K562 (cell line): ENCODE measurements around the gene SPTBN4. TPM values are rescaled to one million over a fixed set of nuclear protein-coding genes. Genes with fewer than 3 reads are reported as not detected.

ENCODE experiments used
- CBX5 ChIP-seq: IDR thresholded peaks from 2 replicates; pipeline ENCODE4 v1.6.1; 2014; ENCODE audit warnings: low read depth, borderline replicate concordance
- EHMT2 ChIP-seq: fragments of 450-650 bp; IDR thresholded peaks from 2 replicates; pipeline ENCODE4 v1.6.1; 2018; ENCODE audit warnings: antibody characterized with exemption
- FOSL1 ChIP-seq: fragments of 200-800 bp; sonication (Bioruptor generic); conservative IDR thresholded peaks from 2 replicates; pipeline ENCODE4 v1.6.1; 2016; ENCODE audit warnings: missing genetic modification characterization, missing compliant biosample characterization
- FOXK1 ChIP-seq: sonication (generic); formaldehyde crosslinking; IDR thresholded peaks from 2 replicates; pipeline ENCODE4 v1.8.0; 2022; ENCODE audit warnings: missing genetic modification reagents, mild to moderate bottlenecking, borderline replicate concordance
- HDAC3 ChIP-seq: fragments of 450-650 bp; IDR thresholded peaks from 2 replicates; pipeline ENCODE4 v1.6.1; 2018; ENCODE audit warnings: borderline replicate concordance, mild to moderate bottlenecking, moderate library complexity; ENCODE audit not compliant: partially characterized antibody
- HOXB6 ChIP-seq: fragments of 250-450 bp; sonication (Bioruptor Pico); IDR thresholded peaks from 2 replicates; pipeline ENCODE4 v1.5.1; 2022; ENCODE audit warnings: mild to moderate bottlenecking, borderline replicate concordance
- MBD2 ChIP-seq: sonication (generic); IDR thresholded peaks from 2 replicates; pipeline ENCODE4 v1.6.1; 2016; ENCODE audit warnings: low read depth, borderline replicate concordance
- NR3C1 ChIP-seq: sonication (generic); formaldehyde crosslinking; IDR thresholded peaks from 2 replicates; pipeline ENCODE4 v1.8.1; 2022; ENCODE audit warnings: missing genetic modification reagents
- PML ChIP-seq: IDR thresholded peaks from 2 replicates; pipeline ENCODE4 v1.6.1; 2012; ENCODE audit warnings: low read length, inconsistent platforms
- RCOR1 ChIP-seq, 2 experiments: IDR thresholded peaks; 2 replicates each; pipeline ENCODE4 v1.6.1; 2012; ENCODE audit warnings: low read depth in 2 of 2, low read length in 2 of 2, borderline replicate concordance in 1 of 2, improper control_type of control experiment in 1 of 2
- SIN3A ChIP-seq, 2 experiments: fragments of 150-350 bp in 1 of 2; IDR thresholded peaks; 2 replicates each; pipeline ENCODE4 v1.6.1; 2011 to 2016; ENCODE audit warnings: borderline replicate concordance in 2 of 2, low read depth in 2 of 2, low read length in 2 of 2, mild to moderate bottlenecking in 2 of 2, moderate library complexity in 2 of 2; ENCODE audit not compliant: control insufficient read depth in 1 of 2
- SLC30A9 ChIP-seq: fragments of 250-450 bp; sonication (Bioruptor Pico); IDR thresholded peaks from 2 replicates; pipeline ENCODE4 v1.8.0; 2022; ENCODE audit warnings: mild to moderate bottlenecking, moderate library complexity
- TBL1XR1 ChIP-seq, 2 experiments: IDR thresholded peaks; 2 replicates each; pipeline ENCODE4 v1.6.1; 2012; ENCODE audit warnings: improper control_type of control experiment in 2 of 2, low read length in 2 of 2, mild to moderate bottlenecking in 1 of 2
- U2AF2 ChIP-seq: fragments of 200-400 bp; formaldehyde crosslinking; optimal IDR thresholded peaks from 2 replicates; pipeline ENCODE3; 2017; ENCODE audit warnings: low read depth, mild to moderate bottlenecking, low read length
- ZKSCAN3 ChIP-seq: fragments of 250-450 bp; sonication (Bioruptor Pico); IDR thresholded peaks from 2 replicates; pipeline ENCODE4 v1.4.0; 2020
- ZNF133 ChIP-seq: fragments of 250-450 bp; sonication (Bioruptor Pico); IDR thresholded peaks from 2 replicates; pipeline ENCODE4 v1.4.0; 2020; ENCODE audit warnings: mild to moderate bottlenecking
- ZNF77 ChIP-seq: fragments of 250-450 bp; sonication (Bioruptor Pico); IDR thresholded peaks from 2 replicates; pipeline ENCODE4 v1.5.0; 2020
- polyA plus RNA-seq, 8 experiments: library from polyadenylated mRNA; depleted of rRNA in 4 of 8; stranded (reverse) in 5 of 8; unstranded in 3 of 8; fragments of >200 nt; fragmentation: Nextera tagmentation in 2 of 8; fragmentation: Illumina TruSeq in 1 of 8; extraction: Ambion mirVana in 2 of 8; extraction: Trizol in 1 of 8; gene quantifications; 2 replicates each; pipeline versions ENCODE4 v1.2.1 to v1.2.3, GENCODE V29; 2011 to 2014; ENCODE audit warnings: inconsistent platforms in 1 of 8, missing spikeins in 1 of 8
- total RNA-seq, 7 experiments: library from RNA; depleted of rRNA in 6 of 7; stranded (reverse); fragments of >200 nt in 6 of 7; fragmentation: Illumina TruSeq in 2 of 7; extraction: Trizol in 2 of 7; gene quantifications; 2 replicates each; pipeline versions ENCODE4 v1.2.1 to v1.2.3, GENCODE V29; 2011 to 2021; ENCODE audit warnings: low replicate concordance in 1 of 7
- TF ChIP-seq, protein P1 (sequence below): fragments of 450-650 bp; IDR thresholded peaks from 2 replicates; pipeline ENCODE4 v1.6.1; 2017; ENCODE audit warnings: antibody characterized with exemption, mild to moderate bottlenecking
- TF ChIP-seq, protein P2 (sequence below), 2 experiments: fragments of 450-650 bp in 1 of 2; sonication (generic) in 1 of 2; formaldehyde crosslinking; conservative IDR thresholded peaks; 2 replicates each; pipeline versions ENCODE4 v1.4.0 to v1.8.1; 2020 to 2022; ENCODE audit warnings: mild to moderate bottlenecking in 1 of 2, missing genetic modification reagents in 1 of 2
- TF ChIP-seq, protein P3 (sequence below): fragments of 250-450 bp; sonication (Bioruptor Pico); IDR thresholded peaks from 2 replicates; pipeline ENCODE4 v1.9.0; 2021; ENCODE audit warnings: mild to moderate bottlenecking, inconsistent platforms

Gene SPTBN4
- total and polyA plus RNA-seq, 9 of the 15 experiments (the other 6 are each of a cell fraction or from before 2014, with no cell fraction given): 0.01 to 1.5 (median 0.86) TPM

DNA sequence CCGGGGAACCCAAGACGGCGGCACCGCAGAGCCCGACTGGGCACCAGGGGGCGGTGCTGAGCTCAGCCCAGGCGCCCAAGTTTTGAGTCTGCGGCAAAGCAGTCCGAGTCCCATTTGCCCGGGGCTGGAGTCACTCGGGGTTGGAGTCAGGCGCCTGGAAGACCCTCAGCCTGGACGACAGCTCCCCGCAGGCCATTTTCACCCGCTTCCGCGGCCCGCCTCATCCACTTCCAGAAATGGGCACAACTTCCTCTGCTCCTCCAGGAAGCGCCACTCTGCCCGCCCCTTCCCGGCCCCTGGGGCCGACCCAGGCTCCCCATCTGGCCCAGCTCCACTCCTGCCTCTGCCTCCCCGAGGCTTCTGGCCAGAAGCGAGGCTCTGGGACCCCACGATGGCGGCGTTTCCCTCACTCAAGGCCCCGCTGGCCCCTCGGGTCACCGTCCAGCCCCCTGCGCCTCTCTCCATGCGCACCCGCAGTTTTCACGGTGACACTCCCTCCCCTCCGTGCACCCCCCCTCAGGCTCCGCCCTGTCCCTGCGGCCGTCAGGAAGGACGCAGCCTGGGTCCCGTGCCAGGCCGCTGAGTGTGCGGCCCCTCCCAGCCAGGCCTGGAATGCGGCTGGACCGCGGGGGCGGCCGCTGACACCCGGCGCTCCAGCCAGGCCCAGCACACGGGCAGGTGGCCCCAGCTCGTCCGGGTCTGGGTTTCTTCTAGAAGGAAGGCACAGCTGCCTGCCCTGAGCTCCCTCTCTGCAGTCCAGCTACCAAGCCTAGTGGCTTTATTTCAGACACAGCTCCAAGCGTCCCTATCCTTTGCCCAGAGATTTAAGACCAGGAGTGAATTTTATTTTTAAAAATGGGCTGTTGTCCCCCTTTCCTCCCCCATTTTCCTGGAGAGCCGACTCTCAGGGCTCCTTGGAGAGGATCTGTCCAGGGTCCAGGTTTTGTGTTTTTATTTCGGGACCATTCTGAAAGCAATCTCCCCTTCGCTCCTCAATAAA, 45.7 kb upstream of the SPTBN4 start (continued):
- TF ChIP-seq ZNF77 (no peak), SLC30A9 (CRISPR knock-in tag) (no peak), U2AF2 (no peak), CBX5 (peak; percentile 12; the same call in 1 of the 2 replicates), EHMT2 (no peak), TBL1XR1 (IDR thresholded peaks at IDR 0.05; ENCODE audit: low read length in 2 of 2) (peak; percentile 7 to 55; a peak in 1 of 4 replicates), MBD2 (peak; percentile 59; the same call in 1 of the 2 replicates), HOXB6 (CRISPR knock-in tag) (no peak), ZNF133 (CRISPR knock-in tag) (no peak), NR3C1 (CRISPR knock-in tag) (no peak), RCOR1 (IDR thresholded peaks at IDR 0.05; ENCODE audit: borderline replicate concordance in 1 of 2, low read depth in 2 of 2, low read length in 2 of 2) (peak; percentile 33 to 78; a peak in 2 of 4 replicates), PML (peak; percentile 53; the same call in 1 of the 2 replicates), ZKSCAN3 (CRISPR knock-in tag) (no peak), SIN3A (IDR thresholded peaks at IDR 0.05; ENCODE audit: borderline replicate concordance in 2 of 2, control insufficient read depth in 1 of 2, low read depth in 2 of 2, low read length in 2 of 2) (peak; percentile 8 to 77; a peak in 1 of 4 replicates), FOXK1 (peak; percentile 73; the same call in 1 of the 2 replicates), HDAC3 (no peak), FOSL1 (tag) (peak; percentile 77)
- TF ChIP-seq, protein P1, sequence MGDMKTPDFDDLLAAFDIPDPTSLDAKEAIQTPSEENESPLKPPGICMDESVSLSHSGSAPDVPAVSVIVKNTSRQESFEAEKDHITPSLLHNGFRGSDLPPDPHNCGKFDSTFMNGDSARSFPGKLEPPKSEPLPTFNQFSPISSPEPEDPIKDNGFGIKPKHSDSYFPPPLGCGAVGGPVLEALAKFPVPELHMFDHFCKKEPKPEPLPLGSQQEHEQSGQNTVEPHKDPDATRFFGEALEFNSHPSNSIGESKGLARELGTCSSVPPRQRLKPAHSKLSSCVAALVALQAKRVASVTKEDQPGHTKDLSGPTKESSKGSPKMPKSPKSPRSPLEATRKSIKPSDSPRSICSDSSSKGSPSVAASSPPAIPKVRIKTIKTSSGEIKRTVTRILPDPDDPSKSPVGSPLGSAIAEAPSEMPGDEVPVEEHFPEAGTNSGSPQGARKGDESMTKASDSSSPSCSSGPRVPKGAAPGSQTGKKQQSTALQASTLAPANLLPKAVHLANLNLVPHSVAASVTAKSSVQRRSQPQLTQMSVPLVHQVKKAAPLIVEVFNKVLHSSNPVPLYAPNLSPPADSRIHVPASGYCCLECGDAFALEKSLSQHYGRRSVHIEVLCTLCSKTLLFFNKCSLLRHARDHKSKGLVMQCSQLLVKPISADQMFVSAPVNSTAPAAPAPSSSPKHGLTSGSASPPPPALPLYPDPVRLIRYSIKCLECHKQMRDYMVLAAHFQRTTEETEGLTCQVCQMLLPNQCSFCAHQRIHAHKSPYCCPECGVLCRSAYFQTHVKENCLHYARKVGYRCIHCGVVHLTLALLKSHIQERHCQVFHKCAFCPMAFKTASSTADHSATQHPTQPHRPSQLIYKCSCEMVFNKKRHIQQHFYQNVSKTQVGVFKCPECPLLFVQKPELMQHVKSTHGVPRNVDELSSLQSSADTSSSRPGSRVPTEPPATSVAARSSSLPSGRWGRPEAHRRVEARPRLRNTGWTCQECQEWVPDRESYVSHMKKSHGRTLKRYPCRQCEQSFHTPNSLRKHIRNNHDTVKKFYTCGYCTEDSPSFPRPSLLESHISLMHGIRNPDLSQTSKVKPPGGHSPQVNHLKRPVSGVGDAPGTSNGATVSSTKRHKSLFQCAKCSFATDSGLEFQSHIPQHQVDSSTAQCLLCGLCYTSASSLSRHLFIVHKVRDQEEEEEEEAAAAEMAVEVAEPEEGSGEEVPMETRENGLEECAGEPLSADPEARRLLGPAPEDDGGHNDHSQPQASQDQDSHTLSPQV: peak; percentile 56; the same call in 1 of the 2 replicates
- TF ChIP-seq, protein P2, sequence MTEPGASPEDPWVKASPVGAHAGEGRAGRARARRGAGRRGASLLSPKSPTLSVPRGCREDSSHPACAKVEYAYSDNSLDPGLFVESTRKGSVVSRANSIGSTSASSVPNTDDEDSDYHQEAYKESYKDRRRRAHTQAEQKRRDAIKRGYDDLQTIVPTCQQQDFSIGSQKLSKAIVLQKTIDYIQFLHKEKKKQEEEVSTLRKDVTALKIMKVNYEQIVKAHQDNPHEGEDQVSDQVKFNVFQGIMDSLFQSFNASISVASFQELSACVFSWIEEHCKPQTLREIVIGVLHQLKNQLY (CRISPR knock-in tag; conservative IDR thresholded peaks at IDR 0.05): no peak
- TF ChIP-seq, protein P3, sequence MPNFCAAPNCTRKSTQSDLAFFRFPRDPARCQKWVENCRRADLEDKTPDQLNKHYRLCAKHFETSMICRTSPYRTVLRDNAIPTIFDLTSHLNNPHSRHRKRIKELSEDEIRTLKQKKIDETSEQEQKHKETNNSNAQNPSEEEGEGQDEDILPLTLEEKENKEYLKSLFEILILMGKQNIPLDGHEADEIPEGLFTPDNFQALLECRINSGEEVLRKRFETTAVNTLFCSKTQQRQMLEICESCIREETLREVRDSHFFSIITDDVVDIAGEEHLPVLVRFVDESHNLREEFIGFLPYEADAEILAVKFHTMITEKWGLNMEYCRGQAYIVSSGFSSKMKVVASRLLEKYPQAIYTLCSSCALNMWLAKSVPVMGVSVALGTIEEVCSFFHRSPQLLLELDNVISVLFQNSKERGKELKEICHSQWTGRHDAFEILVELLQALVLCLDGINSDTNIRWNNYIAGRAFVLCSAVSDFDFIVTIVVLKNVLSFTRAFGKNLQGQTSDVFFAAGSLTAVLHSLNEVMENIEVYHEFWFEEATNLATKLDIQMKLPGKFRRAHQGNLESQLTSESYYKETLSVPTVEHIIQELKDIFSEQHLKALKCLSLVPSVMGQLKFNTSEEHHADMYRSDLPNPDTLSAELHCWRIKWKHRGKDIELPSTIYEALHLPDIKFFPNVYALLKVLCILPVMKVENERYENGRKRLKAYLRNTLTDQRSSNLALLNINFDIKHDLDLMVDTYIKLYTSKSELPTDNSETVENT (CRISPR knock-in tag): 0 out of 2 replicates have a peak, but pooled peaks have one; percentile 60
